ENCODE measurements around the gene CARD8. TPM values are rescaled to one million over a fixed set of nuclear protein-coding genes. Genes with fewer than 3 reads are reported as not detected.
"Not testable (repeated sequence)": the region's sequence is repeated elsewhere in the genome, so short reads cannot be mapped to it uniquely, and the experiment has no call there.

CARD8 gene
- total RNA-seq: 10 to 100 TPM; 47.6 to 55.1 (median 51.3) TPM

DNA sequence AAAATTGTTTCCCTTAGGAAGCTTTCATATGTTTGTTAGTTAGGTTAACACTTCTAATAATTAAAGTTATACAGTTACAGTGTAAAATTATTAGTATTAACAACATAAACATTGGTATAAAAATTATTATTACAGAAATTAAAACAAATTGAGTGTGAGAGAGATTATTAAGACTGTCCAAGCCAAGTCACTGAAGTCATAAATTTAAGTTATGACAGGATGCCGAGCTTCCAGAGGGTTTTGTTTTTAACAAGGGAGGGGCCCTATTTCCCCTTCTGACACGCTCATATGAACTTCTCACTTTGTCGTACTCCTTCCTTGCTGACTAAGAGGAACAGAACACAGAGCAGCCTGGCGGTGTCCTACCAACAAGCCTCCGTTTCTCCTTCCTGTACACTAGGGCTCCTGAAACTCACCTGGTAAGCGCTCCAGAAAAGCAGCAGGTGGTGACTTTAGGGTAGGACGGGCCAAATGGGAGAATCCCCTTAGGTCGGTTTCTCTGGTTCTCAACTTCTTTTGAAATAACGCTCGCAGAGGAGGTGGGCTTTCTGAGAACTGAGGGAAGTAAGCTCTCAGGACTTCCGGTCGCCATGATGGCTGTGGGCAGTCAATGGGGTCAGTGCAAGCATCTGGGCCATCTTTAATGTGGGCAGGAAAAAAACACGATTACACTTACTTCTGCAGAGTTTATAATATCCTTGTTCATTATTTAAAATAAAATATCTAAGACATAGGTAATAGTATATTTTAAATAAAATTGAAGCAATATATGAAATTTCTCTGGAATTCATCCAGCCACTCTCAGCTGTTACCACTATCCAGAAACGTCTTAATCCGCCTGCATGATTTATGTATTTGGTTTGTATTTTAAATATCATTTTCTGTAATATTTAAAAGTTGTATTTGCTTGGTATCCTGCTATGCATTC is at the start of gene CARD8:
TSS of gene CARD8 (minus strand) at position 537 of the 928 bp plus-strand sequence. CDS start 14,892 bp downstream, outside the sequence.
- DNase-seq (peak; percentile 66), ATAC-seq (peak; percentile 89 to 90)
- peaks cover 11% of the 10 kb centered on the region for H3K36me3 Mint-ChIP-seq (ENCODE audit: insufficient read depth)
- H3K4me3 Mint-ChIP-seq: peak within 1 kb of the TSS; percentile 97
- H3K9me3 Mint-ChIP-seq: no peaks in the 10 kb centered on the region
- H3K27me3 Mint-ChIP-seq (ENCODE audit: low read depth): no peaks in the 10 kb centered on the region
- peaks cover 74% of the 10 kb centered on the region for H3K4me1 Mint-ChIP-seq (ENCODE audit: low read depth)

DNA sequence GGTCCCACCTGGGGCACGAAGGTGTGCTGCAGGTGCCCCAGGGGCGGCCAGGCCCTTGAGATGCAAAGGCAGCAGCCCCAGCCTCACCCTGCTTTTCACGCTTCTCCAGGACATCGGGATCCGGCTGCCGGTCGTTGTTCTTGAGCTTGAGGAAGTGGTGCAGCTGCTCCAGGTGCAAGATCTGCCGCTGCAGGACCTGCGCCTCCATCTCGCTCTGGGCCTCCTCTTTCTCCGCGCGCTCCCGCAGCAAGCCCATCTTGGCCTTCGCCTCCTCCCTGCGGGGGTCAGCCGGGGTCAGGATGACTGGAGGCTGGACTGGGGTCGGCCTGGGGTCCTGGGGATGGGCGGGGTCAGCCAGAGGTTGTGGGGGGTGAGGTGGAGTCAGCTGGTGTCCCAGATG is 48.2 kb upstream of the CARD8 start:
- ATAC-seq (no peak), DNase-seq (no peak)
- Mint-ChIP-seq H3K27me3 (ENCODE audit: low read depth) (peaks cover 2% of the 10 kb centered on the region), H3K9me3 (no peaks in the 10 kb centered on the region), H3K4me1 (ENCODE audit: low read depth) (no peaks in the 10 kb centered on the region), H3K36me3 (ENCODE audit: insufficient read depth) (no peaks in the 10 kb centered on the region), H3K4me3 (no peak overlapping the region)

GRCh38 chr19:48303367-48303766 is 47.7 kb upstream of the CARD8 start:
- DNase-seq: no peak
- H3K9me3 Mint-ChIP-seq: no peaks in the 10 kb centered on the region
- H3K4me1 Mint-ChIP-seq (ENCODE audit: low read depth): no peaks in the 10 kb centered on the region
- H3K36me3 Mint-ChIP-seq (ENCODE audit: insufficient read depth): no peaks in the 10 kb centered on the region
- H3K4me3 Mint-ChIP-seq: no peak overlapping the region
- peaks cover 2% of the 10 kb centered on the region for H3K27me3 Mint-ChIP-seq (ENCODE audit: low read depth)
- ATAC-seq: no peak

DNA sequence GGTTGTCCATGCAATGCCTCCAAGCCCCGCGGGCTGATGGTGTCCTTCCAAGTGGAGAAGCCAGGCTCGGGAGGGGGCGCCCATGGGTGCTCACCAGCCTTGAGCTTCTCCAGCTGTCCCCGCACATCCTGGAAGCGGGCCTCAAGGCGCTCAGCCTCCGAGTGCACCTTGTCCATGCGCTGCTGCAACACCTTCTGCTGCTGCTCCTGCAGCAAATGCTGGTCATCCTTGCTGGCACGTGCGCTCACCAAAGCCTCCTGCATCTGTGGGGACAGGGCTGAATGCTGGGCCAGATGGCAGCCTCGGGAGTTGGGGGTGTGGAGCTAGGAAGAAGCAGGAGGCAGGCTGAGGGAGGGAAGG is 46.9 kb upstream of the CARD8 start:
- DNase-seq (no peak), ATAC-seq (no peak)
- Mint-ChIP-seq H3K4me3 (no peak overlapping the region), H3K4me1 (ENCODE audit: low read depth) (no peaks in the 10 kb centered on the region), H3K27me3 (ENCODE audit: low read depth) (peaks cover 2% of the 10 kb centered on the region), H3K36me3 (ENCODE audit: insufficient read depth) (no peaks in the 10 kb centered on the region), H3K9me3 (no peaks in the 10 kb centered on the region)

DNA sequence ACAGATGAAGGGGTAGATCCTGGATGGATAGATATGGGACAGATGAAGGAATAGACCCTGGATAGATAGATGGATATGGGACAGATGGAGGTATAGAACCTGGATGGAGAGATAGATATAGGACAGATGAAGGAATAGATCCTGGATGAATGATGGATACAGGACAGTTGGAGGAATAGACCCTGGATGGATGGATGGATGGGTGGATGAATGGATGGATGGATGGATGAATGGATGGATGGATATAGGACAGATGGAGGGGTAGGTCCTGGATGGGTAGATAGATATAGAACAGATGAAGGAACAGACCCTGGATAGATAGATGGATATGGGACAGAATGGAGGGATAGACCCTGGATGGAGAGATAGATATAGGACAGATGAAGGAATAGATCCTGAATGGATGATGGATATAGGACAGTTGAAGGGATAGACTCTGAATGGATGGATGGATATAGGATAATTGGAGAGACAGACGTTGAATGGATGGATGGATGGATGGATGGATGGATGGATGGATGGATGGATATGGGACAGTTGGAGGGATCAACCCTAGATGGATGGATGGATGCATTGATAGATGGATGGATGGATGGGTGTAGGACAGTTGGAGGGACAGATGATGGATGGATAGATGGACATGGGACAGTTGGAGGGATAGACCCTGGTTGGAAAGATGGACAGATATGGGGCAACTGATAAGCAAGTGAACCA is 46.3 kb upstream of the CARD8 start:
- no peak for DNase-seq
- no peaks in the 10 kb centered on the region for H3K9me3 Mint-ChIP-seq
- no peaks in the 10 kb centered on the region for H3K4me1 Mint-ChIP-seq (ENCODE audit: low read depth)
- H3K36me3 Mint-ChIP-seq (ENCODE audit: insufficient read depth): no peaks in the 10 kb centered on the region
- ATAC-seq: no peak
- peaks cover 2% of the 10 kb centered on the region for H3K27me3 Mint-ChIP-seq (ENCODE audit: low read depth)
- H3K4me3 Mint-ChIP-seq: no peak overlapping the region

- no peaks in the 10 kb centered on the region for H3K36me3 Mint-ChIP-seq (ENCODE audit: insufficient read depth)
- ATAC-seq: no peak
- peaks cover 10% of the 10 kb centered on the region for H3K27me3 Mint-ChIP-seq (ENCODE audit: low read depth)
- no peak for DNase-seq
- H3K4me1 Mint-ChIP-seq (ENCODE audit: low read depth): no peaks in the 10 kb centered on the region
- H3K4me3 Mint-ChIP-seq: no peak overlapping the region
- H3K9me3 Mint-ChIP-seq: no peaks in the 10 kb centered on the region
Measured at GRCh38 chr19:48297975-48298374, 42.3 kb upstream of the CARD8 start.

GRCh38 chr19:48296963-48297734 is 41.4 kb upstream of the CARD8 start:
- no peaks in the 10 kb centered on the region for H3K36me3 Mint-ChIP-seq (ENCODE audit: insufficient read depth)
- DNase-seq (no peak), ATAC-seq (no peak)
- H3K4me3 Mint-ChIP-seq: no peak overlapping the region
- H3K9me3 Mint-ChIP-seq: no peaks in the 10 kb centered on the region
- no peaks in the 10 kb centered on the region for H3K4me1 Mint-ChIP-seq (ENCODE audit: low read depth)
- H3K27me3 Mint-ChIP-seq (ENCODE audit: low read depth): peaks cover 10% of the 10 kb centered on the region

DNA sequence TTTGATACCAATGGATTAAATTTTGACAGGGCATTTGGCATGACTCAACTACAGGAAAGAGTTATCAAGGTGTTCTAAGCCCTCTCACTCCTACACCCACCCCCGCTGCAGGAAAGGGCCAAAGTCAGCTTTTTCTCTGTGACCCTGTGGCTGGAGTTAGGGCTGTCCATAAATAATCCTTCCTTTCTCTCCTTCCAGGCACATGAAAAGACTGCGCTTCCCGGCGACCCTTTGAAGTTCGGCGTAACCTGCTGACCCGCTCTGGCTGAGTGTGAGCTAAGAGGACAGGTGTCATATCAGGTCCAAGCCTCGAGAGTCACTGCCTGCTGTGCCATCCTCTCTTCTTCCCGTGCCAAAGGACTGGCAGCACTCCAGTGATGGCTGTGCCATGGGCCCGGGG is 39.7 kb upstream of the CARD8 start:
- ATAC-seq (no peak), DNase-seq (no peak)
- Mint-ChIP-seq H3K9me3 (no peaks in the 10 kb centered on the region), H3K4me1 (ENCODE audit: low read depth) (peaks cover 7% of the 10 kb centered on the region), H3K36me3 (ENCODE audit: insufficient read depth) (no peaks in the 10 kb centered on the region), H3K27me3 (ENCODE audit: low read depth) (peaks cover 10% of the 10 kb centered on the region), H3K4me3 (no peak overlapping the region)

DNA sequence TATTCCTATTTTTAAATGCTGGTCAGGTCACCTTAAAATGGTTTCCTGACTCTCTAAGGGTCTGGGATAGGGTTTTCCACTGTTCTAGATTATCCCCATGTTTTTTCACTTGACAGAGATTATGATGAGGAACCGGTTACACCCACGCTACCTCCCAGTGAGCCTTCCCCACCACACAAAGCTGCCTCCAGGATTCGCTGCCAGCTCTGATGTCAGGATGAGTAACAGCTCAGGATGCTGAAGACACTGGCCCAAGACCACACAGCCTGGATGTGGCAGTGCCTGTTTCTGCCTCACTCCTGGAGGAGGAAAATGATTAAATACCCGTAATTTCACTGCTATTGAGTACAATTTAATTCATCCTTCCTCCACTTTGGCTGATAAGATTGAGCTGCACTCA is 37.1 kb upstream of the CARD8 start:
- ATAC-seq: no peak
- H3K27me3 Mint-ChIP-seq (ENCODE audit: low read depth): peaks cover 8% of the 10 kb centered on the region
- no peak overlapping the region for H3K4me3 Mint-ChIP-seq
- no peaks in the 10 kb centered on the region for H3K36me3 Mint-ChIP-seq (ENCODE audit: insufficient read depth)
- no peaks in the 10 kb centered on the region for H3K9me3 Mint-ChIP-seq
- peaks cover 7% of the 10 kb centered on the region for H3K4me1 Mint-ChIP-seq (ENCODE audit: low read depth)
- no peak for DNase-seq

DNA sequence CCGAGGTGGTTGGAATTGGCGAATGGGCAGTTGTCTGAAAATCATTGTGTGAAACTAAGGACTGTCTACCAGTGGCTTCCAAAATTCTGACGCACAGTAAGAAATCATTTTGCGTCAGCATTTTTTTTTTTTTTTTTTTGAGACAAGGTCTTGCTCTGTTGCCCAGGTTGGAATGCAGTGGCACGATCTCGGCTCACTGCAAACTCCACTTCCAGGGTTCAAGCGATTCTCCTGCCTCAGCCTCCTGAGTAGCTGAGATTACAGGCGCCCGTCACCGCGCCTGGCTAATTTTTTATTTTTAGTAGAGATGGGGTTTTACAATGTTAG is 35.7 kb upstream of the CARD8 start:
- H3K4me1 Mint-ChIP-seq (ENCODE audit: low read depth); H3K36me3 Mint-ChIP-seq (ENCODE audit: insufficient read depth); ATAC-seq; H3K27me3 Mint-ChIP-seq (ENCODE audit: low read depth); DNase-seq; H3K9me3 Mint-ChIP-seq: not testable (repeated sequence)
- peak overlapping the region; percentile 74 for H3K4me3 Mint-ChIP-seq

DNA sequence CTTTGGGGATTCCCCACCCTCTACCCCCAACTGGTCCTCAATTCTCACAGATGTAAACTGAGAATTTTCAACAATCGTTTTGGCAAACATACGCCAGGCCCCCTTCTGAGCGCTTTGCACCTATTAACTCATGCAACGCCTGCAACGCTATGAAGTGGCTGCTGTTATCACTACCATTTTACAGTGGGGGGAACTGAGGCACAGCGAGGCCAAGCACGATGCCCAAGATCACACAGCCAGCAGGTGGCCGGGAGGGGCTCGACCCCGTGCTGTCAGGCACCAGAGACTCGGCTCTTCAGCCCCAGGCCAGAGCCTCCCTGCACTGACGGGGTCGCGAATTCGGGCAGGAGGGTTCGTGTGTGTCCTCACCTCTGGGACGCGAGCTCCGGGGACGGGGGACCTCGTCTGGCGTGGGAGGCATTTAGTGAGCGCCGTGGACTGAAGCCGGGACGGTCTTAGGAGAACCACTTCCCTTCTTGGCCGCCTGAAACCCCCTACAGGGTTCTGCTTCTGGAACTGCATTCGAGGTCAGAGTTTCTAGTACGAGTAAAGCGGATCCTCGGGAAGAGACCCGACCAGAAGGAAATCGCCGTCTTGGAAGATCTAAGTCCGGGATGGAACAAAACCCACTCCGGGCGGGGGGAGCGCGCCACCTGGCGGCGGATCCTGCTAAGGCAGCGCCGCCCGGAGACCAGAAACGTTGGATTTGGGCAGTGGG is 35.2 kb upstream of the CARD8 start:
- peak overlapping the region; percentile 74 for H3K4me3 Mint-ChIP-seq
- ATAC-seq: peak; percentile 69 to 70

GRCh38 chr19:48290401-48290770 is 34.7 kb upstream of the CARD8 start:
- peaks cover 11% of the 10 kb centered on the region for H3K27me3 Mint-ChIP-seq (ENCODE audit: low read depth)
- H3K4me1 Mint-ChIP-seq (ENCODE audit: low read depth): peaks cover 7% of the 10 kb centered on the region
- H3K9me3 Mint-ChIP-seq: peaks cover 13% of the 10 kb centered on the region
- ATAC-seq (no peak), DNase-seq (no peak)
- H3K4me3 Mint-ChIP-seq: no peak overlapping the region
- H3K36me3 Mint-ChIP-seq (ENCODE audit: insufficient read depth): no peaks in the 10 kb centered on the region

More for the DNA sequence above, 35.2 kb upstream of the CARD8 start:
- Mint-ChIP-seq H3K36me3 (ENCODE audit: insufficient read depth) (no peaks in the 10 kb centered on the region), H3K27me3 (ENCODE audit: low read depth) (peaks cover 7% of the 10 kb centered on the region), H3K9me3 (peaks cover 11% of the 10 kb centered on the region), H3K4me1 (ENCODE audit: low read depth) (peaks cover 7% of the 10 kb centered on the region)
- DNase-seq: peak; percentile 66

DNA sequence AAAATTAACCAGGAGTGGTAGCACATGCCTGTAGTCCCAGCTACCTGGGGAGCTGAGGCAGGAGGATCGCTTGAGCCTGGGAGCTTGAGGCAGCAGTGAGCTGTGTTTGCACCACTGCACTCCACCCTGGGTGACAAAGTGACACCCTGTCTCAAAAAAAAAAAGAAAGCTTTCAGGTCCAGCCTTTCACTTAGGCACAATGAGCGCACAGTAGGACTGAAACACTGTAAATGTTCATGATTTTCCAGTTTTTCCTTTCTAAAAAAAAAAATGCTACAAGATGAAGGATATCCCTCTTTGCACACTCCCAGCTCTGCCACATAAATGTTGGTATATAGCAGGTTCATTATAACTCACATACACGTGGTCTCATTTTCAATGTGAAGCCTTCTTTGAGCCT is 32.0 kb upstream of the CARD8 start:
- Mint-ChIP-seq H3K4me3 (no peak overlapping the region), H3K9me3 (peaks cover 16% of the 10 kb centered on the region), H3K27me3 (ENCODE audit: low read depth) (peaks cover 8% of the 10 kb centered on the region), H3K4me1 (ENCODE audit: low read depth) (peaks cover 7% of the 10 kb centered on the region), H3K36me3 (ENCODE audit: insufficient read depth) (no peaks in the 10 kb centered on the region)
- ATAC-seq: no peak
- no peak for DNase-seq

- H3K4me3 Mint-ChIP-seq: no peak overlapping the region
- no peak for ATAC-seq
- H3K9me3 Mint-ChIP-seq: peaks cover 16% of the 10 kb centered on the region
- no peaks in the 10 kb centered on the region for H3K36me3 Mint-ChIP-seq (ENCODE audit: insufficient read depth)
- H3K4me1 Mint-ChIP-seq (ENCODE audit: low read depth): no peaks in the 10 kb centered on the region
- peaks cover 8% of the 10 kb centered on the region for H3K27me3 Mint-ChIP-seq (ENCODE audit: low read depth)
- no peak for DNase-seq
Measured at GRCh38 chr19:48284896-48285295, 29.2 kb upstream of the CARD8 start.
